Measurements from ENCODE around the gene CYSTM1.

- TF ChIP-seq CTCF (IDR thresholded peaks at IDR 0.05) (no peak), POLR2AphosphoS5 (IDR thresholded peaks at IDR 0.05) (no peak), POLR2A (IDR thresholded peaks at IDR 0.05) (no peak), EP300 (IDR thresholded peaks at IDR 0.05) (no peak)
Observed at GRCh38 chr5:140221697-140222223, 46.8 kb downstream of the CYSTM1 start.

Data from suprapubic skin (tissue), 4 donors.